NCI-H774 (cell line): Measurements from ENCODE around the gene SRGAP2C.
"Not testable (repeated sequence)": the region's sequence is repeated elsewhere in the genome, so short reads cannot be mapped to it uniquely, and the experiment has no call there.

Experiments used
- DNase-seq: peaks from one replicate; lab custom pipeline; 2025; lab: John Stamatoyannopoulos, UW

The SRGAP2C gene

DNA sequence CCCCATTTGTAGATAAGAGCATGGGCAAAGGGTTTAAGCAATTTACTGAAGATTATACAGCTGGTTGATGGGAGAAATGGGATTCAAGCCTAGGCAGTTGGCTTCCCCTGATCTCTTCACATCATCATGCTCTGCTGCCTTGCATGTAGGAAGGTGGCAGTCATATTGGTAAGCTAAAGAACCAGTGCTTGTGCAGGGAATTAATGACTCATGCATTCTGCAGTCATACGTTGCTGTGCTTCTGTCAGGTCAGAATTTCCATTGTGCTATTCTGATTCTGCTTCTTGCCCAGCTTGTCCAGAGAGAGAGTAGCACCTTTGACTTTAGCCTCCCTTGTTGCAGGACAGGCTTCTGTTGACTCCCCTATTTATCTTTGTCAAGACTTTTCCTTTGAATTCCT is 153.2 kb downstream of the SRGAP2C start:
- not testable (repeated sequence) for DNase-seq

DNA sequence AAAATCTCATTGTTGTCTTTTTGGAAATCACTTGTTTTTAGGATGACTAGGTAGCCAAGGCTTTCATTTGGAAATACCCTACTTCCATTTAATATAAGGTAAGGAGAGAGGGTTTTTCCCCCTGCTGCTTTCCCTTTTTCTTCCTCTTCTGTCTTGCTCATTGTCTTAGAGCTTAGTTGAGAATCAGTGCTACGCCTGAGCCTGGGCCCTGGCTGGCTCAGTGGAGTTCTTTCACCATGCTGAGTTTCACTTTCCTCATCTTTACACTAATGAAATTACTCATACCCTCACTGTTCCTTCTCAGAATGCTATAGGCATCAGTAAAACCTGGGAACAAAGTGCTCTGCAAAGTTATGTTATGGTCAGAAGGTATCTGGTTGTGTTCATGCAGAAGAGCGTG is 154.8 kb downstream of the SRGAP2C start:
- DNase-seq = not testable (repeated sequence)

DNA sequence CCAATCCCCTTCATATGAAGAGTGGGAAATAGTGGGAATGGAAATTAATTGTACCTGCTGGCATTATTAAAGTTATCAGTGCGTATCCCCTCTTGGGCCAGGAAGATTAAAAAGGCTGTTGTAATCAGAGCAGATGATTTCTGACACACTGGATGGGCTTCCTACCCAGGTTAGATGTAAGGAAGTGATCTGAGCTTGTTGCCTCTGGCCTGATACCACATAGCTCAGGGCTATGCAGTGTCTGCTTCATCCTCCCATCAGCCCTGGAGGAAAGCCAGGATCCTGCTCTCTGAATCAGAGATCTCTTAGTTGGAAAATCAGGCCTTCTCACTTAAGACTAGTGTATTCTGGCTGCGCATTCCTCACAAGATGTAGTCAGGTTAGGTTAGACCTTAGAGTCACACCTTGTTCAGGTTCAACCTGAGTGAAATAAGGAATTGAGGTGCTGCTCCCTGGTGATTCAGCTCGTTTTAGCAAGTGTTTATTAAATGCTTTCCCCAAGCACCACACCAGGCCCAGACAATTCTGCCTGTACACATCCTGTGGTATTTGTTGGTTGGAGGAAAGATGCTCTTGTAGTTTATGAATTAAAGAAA is 158.6 kb downstream of the SRGAP2C start:
- not testable (repeated sequence) for DNase-seq

DNA sequence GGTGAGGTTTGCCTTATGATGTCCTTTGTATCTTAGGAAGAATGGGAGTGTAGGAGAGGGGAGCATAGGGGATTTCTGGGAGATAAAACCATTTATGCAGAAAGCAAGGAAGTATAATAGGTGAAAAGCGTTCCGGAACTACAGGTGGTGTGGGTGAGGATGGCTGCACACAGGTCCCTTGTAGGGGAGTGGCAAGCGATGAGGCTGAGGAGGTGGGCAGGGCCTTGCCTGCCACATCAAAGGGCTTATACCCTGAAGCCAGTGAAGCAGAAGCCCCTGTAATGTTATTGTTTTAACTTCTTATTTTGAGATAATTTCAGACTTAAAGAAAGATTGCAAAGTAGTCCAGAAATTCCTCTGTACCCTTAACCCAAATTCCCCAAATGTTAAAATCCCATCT is 159.6 kb downstream of the SRGAP2C start:
- not testable (repeated sequence) for DNase-seq

DNA sequence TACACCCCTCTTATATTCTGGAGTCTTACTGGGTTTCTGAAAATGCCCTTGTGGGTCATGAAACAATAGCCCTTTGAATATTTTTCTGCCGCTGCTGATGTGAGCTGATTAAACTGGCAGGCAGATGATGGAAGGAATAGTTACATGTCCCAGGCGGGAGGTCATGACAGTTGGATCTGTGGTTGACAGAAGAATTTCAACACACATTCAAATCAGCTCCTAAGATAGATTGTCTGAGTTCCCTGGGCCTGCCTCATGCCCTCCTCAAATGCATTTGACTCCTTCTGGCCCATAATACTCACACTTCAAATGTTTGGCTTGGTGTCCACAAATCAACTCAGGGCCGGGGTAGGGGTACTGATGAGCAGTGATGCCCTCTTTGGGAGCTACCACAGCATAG is 161.9 kb downstream of the SRGAP2C start:
- not testable (repeated sequence) for DNase-seq

DNA sequence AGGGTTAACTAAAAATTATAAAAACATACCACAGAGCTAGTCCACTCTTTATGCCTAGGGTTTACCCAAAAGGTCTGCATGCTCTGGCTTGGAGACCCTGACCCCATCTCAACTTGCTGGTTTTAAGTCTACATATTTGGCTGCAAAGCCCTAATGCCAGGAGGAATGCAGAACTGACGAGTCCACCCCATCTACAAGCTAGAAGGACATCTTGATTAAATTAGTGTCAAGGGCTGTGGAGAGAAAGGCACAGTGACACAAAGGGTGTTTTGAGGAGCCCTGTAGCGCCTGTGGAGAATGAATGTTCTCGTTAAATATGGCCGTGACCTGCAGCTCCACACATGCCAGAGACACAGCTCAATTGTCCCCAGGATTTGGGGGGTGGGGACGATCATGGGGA is 162.7 kb downstream of the SRGAP2C start:
- DNase-seq = not testable (repeated sequence)

DNA sequence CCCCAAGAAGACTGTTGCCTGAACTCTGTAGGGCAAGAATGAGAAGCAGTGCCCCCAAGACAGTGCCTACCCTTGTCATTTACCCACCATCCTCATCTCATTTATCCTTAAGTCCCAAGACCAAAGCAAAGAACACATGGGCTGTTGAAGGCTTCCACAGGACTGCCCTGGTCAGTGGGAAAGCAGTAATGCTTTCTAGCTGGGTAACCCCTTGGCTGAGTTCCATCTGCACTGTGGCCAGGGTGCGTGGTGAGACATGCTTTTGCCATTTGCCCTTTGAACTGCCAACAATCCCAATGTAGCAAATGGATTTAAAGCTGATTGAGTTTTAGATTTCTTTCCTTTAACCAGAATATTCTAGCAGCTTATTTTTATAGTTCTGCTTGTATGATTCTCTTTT is 163.3 kb downstream of the SRGAP2C start:
- DNase-seq = not testable (repeated sequence)

DNA sequence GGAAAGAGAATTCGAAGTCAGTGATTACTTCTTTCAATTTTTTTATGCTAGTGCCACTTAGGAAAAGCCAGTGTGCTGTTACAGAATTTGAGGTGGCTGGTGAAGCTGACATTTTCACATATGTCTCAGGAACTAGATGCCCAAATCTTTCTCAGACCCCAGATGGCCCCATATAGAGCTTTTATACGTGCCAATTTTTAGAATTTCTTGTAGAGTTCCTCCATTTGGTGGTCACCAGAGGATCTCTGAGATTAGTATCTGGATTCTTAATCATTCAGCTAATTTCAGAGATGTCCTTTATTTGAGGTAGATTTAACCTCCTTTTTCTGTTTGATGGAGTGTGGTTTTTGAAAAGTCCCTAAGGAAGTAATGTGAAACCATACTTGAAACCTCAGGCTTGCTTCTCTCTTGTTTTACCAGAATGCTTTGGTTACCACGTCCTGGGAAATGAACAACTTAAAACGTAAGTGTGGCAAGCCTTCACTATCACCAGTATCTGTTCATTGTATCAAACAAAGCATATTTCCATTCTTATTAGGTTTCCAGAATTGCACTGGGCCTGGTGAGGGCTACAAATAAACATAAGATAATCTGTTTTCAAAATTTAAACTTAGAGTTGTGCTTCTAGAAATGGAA is 164.7 kb downstream of the SRGAP2C start:
- not testable (repeated sequence) for DNase-seq

DNA sequence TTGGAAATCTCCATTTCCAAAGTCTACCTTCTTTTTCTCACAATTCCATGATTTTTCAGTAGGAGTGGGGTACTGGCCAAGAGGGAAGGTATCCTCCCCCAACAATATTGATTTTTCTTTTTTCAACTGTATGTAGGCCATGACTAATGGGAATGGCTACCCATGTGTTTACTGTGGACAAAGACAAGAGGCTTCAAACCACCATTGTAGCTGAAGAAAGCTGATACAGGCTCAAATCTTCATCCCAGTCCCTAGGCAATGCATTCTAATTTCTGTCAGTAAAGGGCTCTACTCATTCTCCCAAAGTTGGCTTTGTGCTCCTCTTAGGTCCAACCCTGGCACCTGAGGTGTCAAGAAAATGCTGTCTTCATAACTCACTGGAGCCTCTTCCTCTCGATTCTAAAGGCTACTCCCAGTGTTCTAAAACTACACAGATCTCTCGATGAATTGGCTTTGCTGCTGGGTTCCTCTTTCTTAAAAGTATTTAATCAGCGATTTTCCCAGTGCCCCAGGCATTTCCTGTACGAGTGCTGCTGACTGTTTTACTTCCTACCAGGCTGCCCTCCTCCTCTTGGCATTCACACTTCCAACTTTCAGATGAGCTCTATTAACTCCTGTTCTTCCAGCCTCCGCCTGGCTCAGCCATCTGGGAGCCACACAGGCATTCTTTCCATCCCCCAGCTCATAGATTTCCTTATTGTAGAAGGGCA is 171.1 kb downstream of the SRGAP2C start:
- DNase-seq = not testable (repeated sequence)

DNA sequence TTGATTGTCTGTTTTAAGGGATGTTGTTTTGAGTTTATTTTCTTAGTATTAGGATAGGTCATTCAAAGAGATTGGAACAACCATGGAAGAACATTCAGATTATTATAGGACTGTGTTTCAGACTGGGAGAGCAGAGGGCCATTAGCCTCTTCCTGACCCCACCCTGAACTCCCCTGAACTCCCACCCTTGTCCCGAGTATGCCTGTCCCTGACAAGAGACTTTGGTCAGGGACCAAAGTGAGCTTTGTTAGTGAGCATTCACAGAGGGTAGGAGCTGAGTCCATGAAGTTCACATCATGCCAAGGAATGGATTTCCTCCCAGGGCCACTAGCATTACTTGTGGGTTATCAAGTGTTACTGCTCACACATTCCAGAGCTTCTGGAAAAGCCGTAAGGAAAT is 172.0 kb downstream of the SRGAP2C start:
- DNase-seq = not testable (repeated sequence)

DNA sequence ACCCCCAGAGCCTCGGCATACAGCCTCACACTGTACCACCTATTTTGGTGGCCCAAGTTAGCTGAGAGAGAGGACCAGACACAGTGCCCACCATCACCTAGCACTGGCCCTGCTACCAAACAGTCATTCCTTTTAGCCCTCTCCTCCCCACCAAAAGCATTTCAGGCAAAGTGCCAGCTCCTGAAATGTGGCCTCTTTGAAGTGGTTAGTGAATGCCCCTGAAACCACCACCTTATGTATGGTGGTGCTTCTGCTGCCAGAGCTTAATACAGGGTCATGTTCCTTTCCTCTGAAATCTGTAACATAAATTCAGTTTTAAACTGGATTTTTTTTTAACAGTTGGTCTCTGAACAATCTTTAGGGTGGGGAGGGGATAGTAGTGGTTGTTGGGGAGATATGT is 175.8 kb downstream of the SRGAP2C start:
- DNase-seq = not testable (repeated sequence)

DNA sequence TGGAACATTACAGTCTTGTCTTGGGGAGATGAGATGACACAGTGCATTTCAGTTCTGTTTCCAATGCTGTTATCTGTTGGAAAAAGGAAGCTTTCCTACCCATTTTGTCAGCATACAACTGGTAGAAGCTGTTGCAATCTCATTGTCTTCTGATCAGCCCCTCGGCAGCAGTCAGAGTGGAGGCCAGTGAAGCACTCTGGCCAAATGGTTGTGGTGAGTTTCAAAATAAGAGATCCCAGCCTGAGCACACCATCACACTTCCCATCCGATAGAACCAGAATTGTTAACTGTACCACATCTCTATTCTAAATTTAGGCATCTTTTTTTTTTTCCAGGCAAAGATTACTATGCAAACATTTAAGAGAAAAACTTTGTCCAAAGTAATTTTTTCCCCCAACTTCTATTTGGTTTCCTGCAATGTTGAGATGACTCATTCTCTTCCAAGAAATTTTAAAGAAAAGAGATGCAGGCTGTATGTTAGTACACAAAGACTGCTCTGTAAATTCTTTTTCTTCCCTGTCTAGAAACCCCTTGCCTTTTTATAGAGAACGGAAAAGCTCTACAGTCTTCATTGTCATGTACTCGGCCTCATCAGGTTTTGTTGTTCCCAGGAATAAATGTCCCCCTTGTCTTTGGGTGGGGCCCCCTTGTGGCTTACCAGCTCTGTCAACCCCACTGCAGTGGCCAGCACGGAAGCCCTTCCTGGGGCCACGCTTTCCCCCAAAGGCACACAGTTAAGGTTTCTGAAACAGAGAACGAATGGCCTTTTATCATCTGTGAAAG is 176.9 kb downstream of the SRGAP2C start:
- not testable (repeated sequence) for DNase-seq

DNA sequence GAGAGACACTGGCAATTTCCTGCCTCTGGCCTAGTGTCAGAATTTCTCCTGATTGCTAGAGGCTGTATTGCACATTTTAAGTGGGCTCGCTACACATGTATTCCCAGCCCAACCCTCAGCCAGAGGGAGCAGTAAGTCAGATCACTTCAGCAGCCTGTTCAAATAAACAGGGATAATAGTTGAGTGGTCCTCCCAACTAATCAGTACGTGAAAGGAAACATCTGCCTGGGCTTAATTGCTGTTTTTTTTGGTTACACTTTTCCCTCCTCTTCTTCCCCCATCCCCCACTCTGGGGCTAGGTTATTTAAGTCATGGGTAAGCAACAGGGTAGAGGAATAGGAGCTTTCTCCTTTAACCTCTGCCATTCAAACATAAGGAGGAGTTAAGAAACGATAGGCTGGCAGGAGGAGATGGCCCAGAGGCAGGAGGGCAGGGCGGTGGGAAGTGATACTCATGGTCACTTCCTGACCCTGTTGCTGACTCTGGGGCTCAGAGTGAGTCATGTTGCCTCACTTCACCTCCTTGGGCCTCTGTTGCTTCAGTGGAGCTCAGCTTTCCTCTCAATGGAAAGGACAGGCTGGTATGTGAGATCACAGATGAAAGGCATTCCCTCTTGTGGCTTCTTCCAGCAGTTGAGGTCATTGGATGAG is 177.6 kb downstream of the SRGAP2C start:
- DNase-seq = not testable (repeated sequence)

DNA sequence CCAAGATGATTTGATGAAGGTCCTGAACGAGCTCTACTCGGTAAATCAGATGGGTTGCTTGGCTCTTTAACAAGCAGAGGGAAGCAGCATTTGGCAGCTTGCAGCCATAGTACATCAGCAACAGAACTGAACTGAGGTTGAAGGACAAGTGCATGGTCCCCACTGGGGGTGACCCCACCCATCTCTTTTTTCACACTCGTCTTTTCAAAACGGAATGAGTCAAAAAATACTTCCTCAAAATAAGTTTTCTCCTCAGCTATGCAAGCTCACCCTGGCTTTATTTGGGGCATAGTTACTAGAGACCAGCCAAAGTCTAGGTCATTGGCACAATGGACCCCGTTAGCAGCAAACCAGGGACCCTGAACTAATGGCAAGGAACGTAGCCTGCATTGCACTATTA is 180.5 kb downstream of the SRGAP2C start:
- not testable (repeated sequence) for DNase-seq

DNA sequence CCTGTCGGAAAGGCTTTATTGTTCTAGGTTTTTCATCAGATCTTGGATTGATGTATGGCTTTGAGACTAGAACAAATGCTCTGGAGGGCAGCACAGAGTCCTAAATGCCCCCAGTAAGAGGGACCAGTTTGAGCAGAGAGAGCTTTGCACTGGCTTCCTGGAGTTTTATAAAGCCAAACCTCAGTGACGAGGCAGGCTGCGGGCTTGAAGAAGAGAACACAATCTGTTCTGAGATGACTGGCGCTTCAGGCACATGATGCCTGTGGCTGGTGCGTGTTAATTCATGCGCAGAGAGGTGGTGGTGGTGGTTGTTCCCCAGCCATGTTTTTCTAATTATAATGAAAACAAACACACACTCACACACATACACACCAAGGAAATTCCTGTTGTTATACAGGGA is 180.9 kb downstream of the SRGAP2C start:
- not testable (repeated sequence) for DNase-seq

DNA sequence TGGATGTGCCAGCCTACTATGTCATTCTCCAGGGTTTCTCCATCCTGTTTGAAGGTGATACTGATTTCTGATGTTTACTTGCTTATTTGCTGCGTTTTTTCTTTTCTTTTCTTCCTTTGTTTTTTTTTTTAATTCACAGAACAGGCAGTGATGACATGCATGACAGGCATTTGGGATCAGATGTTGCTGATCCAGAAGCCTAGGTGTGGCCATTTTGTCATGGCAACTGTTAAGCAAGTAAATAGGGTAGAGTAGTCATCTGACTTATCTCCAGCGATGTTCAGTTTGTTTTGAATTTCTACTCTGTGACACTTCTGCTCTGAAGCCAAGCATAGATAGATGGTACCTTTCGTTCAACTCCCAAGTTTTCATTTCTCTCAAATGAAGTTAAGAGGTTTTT is 181.4 kb downstream of the SRGAP2C start:
- not testable (repeated sequence) for DNase-seq

DNA sequence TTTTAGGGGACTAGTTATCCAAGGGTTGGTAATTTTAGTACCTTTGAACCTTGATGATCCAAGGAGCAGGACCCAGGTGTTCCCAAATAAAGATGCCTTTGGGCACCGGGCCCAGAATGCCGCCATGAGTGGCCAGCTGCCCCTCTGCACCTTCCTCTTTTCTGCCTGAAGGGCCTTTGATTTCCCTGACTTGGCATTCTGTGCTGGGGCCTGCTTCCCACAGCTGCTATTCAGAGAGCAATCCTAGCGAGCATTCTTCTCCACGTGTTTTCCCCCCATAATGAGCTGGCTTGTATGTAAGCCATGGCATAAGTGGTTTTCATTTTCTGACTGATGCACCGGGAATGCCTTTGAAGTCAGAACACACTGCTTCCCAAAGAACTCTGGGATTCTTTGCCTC is 184.1 kb downstream of the SRGAP2C start:
- not testable (repeated sequence) for DNase-seq

DNA sequence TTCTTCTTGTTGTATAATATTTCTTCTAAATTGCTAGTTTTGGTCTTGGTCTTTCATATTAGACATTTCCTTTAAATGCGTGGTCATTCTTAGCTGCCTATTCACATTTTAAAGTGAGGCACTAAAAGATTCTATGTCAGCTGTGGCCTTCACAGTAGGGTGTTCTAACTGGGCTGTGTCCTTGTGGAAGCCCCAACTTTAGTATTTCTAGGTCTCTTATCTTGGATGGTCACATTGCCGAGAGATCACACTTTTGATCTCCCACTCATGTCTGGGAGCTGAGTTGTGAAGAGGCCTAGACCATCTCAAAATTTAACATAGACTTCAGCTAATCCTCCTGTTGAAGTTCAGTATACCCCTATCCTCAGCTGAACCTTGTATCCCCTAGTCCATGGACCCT is 185.2 kb downstream of the SRGAP2C start:
- DNase-seq = not testable (repeated sequence)

DNA sequence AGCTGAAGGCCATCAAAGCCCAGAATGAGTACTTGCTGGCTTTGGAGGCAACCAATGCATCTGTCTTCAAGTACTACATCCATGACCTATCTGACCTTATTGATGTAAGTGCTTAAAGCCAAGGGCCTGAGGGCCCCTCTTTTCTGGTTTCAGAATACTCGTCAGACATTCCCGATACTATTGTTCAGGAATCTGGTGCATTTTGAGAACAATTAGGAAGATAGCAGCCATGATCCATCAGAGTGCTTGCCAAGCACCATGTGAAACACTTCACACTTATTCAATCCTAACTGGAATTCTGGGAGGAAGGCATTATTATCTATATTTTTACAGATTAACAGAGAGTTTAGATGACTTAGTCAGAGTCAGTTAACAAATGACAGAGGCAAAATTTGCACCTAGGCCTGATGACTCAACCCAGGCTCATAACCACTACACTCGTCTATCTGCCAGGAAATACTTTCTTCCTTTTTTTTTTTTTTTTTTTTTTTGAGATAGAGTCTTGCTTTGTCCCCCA is 190.1 kb downstream of the SRGAP2C start:
- DNase-seq = not testable (repeated sequence)

DNA sequence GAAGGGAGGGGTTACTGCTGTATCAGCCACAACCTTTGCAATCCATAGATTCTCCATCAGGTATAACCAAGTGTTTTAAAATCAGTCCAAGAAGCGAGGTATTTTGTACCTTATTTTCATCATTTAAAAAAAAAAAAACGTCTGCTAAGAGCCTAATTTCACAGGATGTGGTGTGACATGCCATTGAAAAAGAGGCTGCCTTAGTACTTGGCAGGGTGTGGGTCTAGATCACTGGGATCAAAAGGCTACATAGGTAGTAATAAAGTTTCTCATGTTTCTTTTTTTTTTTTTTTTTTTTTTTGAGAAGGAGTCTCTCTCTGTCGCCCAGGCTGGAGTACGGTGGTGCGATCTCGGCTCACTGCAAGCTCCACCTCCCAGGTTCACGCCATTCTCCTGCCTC is 192.2 kb downstream of the SRGAP2C start:
- DNase-seq = not testable (repeated sequence)

DNA sequence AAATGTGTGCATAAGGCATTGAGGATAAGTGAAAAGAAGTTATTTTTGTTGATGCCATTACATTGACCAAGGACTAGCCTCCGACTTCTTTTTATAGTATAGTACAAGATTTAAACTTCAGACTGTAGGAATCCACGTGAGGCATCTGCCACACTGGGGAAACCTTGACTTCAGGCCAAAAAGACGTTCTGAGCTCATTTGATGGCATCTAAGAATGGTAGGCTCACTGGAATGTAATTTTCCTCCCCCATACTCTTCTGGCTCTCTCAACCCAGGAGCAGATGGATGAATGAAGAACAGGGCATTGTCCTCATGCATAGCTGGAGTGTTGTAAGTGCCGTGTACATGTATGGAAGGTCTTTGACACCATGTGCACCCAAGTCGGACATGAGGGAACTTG is 194.0 kb downstream of the SRGAP2C start:
- DNase-seq = not testable (repeated sequence)

DNA sequence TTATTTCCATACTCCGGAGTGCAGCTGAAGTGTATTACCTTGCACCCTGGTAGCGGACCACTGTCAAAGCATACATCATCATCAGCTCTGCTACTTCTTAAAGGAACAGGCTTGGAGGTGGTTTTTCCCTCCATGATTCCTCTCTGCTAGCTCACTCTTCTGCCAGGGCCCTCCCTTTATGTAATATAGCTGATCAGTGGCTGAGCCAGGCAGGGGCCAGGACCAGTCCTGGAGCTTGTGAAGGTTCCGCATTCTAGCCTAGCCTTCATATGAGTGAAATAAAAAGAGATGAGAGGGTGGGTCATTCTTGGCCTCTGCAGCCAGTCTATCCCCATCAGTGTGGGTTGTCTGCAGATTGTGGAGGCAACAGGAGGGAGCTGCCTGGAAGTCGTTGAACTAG is 200.0 kb downstream of the SRGAP2C start:
- DNase-seq = not testable (repeated sequence)
